NCI-H2196 treated with DMSO at 0.1 percent for 48 hours (cell line): ENCODE results near the gene SPDYE17.
A peak's percentile ranks its signal among the peaks of the same experiment; 100 is the strongest.
"Not testable (repeated sequence)": the region's sequence is repeated elsewhere in the genome, so short reads cannot be mapped to it uniquely, and the experiment has no call there.

Experiments used
- DNase-seq: peaks from one replicate; lab custom pipeline; 2025; ENCODE audit not compliant: unreplicated experiment; lab: John Stamatoyannopoulos, UW

SPDYE17 gene, protein sequence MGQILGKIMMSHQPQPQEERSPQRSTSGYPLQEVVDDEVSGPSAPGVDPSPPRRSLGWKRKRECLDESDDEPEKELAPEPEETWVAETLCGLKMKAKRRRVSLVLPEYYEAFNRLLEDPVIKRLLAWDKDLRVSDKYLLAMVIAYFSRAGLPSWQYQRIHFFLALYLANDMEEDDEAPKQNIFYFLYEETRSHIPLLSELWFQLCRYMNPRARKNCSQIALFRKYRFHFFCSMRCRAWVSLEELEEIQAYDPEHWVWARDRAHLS

DNA sequence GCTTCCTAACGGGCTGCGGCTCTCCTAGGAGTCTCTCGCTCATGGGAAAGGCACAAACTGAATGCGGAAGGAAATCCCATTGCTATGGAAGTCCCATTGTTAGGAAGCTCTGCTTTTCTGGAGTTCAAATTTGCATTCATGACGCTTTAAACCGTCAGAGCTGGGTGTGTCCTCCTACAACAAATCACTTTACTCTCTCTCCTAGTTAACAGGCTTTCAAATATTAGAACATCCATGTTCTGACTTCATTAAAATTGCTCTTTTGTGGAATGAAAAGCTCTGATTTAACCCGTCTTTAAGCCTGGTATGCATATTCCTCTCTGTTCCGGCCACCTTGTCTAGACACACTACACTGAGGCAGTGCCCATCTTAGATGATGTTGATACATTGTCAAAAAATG is at the start of gene SPDYE17:
Gene SPDYE17 (minus strand): TSS at position 101 of the 400 bp plus-strand sequence. CDS start 1,791 bp downstream, outside the sequence.
- not testable (repeated sequence) for DNase-seq

DNA sequence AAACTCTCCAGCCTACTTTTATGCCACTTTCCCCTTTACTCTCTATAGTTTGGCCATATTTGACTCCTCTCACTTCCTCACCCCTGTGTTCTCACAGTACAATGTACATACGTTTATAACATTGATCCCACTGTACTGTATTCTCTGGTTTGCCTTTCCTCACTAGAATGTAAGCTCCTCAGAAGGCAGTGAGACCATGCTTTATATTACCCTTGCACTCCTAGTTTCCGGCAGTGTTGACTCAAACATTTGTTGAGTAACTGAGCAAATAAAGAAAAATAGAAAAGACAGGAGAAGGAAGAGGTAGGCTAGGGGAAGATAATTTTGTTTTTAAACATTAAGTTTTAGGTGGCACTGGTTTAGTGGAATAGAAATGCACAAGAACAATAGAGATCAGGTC is 48.1 kb upstream of the SPDYE17 start:
- DNase-seq, result not testable (repeated sequence)

DNA sequence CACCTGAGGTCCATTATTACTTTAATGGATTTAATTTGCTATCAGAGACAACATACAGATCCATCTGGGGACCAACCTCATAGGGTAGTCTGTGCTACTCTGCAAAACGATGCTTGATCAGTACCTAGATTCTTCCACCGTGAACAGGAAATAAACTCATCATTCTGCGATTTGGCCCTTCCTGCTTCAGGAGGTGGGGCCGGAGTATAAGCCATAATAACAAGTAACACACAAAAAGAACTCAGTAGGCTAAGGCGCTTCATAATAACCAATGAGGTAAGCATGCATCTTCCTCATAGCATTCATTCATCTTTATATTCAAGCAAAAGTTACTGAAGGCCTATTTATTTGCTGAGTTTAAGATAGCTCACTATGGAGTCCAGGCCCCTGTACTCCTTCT is 47.5 kb upstream of the SPDYE17 start:
- DNase-seq, result not testable (repeated sequence)

DNA sequence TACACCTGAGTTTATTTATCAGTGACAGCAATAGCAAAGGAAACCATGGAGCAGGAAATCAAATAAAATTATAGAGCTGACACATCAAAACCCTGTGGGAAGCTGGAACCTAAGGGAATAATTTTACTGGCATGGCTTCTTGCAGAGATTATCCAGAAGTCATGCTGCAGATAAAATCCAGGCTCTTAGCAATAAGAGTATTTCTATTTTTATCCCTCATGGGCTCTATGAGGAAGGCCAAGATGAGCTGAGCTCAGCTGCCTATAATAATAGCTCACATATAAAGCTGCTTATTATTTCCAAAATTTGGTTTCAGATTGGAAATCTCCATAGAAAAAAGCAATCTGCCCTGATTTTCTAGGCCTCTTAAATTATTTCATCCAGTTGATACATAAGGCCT is 47.0 kb upstream of the SPDYE17 start:
- not testable (repeated sequence) for DNase-seq

DNA sequence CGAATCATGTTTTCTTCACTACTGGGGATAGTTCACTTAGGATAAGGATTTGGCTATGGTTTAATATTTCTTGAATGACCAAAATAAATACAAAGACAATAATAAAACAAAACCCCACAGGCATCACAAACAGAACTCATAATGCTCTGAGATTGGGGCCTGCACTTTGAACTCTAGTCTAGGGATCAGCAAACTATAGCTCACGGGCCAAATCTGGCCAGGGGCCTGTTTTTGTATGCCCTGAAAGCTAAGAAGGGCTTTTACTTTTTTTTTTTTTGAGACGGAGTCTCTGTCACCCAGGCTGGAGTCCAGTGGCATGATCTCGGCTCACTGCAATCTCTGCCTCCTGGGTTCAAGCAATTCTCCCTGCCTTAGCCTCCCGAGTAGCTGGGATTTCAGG is 44.9 kb upstream of the SPDYE17 start:
- not testable (repeated sequence) for DNase-seq

DNA sequence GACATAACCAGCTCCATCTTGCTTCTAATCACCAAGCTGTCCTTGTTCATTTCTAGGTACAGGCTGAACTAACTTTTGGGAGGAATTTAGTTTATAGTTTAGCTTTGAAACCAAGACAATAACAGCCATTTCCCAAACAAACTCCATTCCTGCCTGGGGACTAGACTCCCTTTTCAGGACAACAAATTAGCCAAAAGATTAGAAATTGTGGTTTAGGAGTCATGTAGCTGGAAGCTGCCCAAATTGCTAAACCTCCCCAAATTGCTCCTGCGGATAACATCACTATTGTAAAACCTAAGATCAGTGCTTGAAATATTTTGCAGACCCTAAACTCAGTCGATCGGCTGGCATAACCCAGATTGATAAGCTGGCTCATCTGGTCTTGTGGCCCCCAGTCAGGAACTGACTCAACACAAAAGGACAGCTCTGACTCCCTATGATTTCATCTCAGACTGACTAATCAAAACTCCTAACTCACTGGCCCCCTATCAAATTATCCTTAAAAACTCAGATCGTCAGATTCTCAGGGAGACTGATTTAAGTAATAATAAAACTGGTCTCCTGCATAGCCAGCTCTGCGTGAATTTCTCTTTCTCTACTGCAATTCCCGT is 42.7 kb upstream of the SPDYE17 start:
- DNase-seq, result not testable (repeated sequence)

DNA sequence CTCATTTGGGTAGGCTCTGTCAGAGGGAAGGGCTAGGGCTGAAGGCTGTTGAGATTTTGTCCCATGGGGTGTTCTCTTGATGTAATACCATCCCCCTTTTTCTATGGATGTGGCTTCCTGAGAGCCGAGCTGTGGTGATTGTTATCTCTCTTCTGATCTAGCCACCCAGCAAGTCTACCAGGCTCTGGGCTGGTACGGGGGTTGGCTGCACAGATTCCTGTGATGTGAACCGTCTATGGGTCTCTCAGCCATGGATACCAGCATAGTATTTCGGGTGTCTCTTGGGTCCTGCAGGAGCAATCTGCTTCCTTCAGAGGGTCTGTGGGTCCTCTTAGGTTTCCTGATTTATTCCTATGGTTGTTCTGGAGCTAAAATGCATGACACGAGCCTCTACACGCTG is 38.9 kb upstream of the SPDYE17 start:
- not testable (repeated sequence) for DNase-seq

DNA sequence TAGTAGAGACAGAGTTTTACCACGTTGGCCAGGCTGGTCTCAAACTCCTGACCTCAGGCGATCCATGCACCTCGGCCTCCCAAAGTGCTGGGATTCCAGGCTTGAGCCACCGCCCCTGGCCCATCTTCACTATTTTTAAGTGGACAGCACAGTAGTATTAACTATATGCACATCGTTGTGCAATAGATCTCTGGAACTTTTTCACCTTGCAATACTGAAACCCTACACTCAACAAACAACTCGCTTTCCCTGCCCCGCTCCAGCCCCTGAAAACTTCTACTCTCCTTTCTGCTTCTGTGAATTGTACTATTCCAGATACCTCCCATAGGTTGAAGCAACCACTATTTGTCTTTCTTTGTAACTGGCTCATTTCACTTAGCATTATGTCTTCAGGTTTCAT is 33.7 kb upstream of the SPDYE17 start:
- not testable (repeated sequence) for DNase-seq

DNA sequence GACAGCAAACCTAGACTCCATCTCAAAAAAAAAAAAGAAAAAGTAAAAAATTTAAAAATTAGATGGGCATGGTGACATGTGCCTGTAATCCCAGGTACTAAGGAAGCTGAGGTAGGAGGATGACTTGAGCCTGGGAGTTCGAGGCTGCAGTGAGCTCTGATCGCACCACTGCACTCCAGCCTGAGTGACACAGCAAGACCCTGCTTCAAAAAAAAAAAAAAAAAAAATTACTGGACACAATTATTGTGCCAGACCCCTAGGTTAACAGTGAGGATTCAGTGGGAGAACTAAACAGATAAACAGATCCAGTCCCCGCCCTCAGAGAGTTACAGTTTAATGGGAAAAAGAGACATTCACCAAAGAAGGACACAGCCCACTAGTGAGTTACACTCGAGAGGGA is 31.6 kb upstream of the SPDYE17 start:
- not testable (repeated sequence) for DNase-seq

DNA sequence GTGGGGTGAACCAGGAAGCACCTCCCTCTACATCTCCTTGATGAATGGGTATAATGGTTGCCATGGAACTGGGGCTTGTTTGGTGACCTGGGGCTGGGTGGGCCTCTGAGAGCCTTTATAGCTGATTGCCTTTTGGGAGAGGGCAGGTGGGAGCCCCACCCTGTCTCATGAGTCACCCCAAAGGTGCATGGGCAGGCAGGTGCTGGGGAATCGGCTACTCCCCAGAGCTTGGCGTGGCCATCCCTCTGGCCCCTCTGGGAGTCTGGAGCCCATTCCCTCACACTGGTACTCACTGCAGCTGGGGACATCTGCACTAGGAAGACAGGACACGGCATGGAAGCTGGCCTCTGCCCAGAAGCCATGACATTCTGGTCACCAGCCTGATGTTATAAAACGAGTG is 30.4 kb upstream of the SPDYE17 start, which contains the start of gene SPDYE18:
Gene SPDYE18 (minus strand): TSS at position 2 of the 400 bp plus-strand sequence. CDS start 2,046 bp downstream, outside the sequence.
- DNase-seq, result not testable (repeated sequence)

DNA sequence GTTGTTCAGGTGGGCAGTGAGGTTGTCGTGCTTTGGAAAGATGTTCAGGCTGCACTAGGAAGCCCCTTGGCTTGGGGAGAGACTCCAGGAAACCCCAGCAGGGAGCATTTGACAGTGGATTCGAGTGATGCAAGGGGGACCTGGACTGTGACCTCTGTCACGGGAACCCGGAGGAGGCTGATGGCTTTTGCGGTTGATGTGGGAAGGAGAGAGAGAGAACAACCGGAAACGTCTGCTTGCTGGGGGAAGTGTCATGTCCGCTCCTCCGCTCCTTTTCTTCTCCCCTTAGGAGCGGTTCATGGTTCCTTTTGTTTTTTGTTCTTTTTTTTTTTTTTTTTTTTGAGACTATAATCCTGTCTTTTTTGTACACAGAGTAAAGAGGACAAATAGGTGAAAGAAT is 5.8 kb downstream of the SPDYE17 start:
- not testable (repeated sequence) for DNase-seq

DNA sequence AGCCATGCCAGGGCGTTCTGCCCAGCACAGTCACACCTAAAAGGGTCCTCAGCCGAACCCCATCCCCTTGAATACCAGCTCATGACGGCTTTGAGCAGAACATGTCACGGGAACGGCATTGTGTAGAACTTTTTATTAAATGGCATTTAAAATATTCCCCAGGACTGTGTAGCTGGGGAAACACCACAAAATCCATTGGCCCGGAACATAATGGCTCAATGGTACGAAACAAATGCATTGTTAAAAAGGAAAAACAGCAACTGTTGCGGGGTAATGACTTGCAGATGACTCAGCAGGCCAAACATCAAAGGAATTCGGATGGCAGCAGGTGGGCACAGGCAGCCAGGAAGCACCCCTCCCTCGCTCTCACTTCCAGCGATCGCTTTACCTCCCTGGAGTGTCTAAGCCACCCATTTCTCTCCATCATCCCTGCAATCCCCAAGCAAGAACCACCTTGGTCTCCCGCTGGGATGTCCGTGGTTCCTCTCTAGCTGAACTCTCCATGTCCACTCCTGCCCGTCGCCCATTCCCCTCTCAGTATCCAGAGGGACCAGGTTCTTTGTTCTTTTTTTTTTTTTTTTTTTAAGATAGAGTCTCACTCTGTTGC is 22.0 kb downstream of the SPDYE17 start:
- not testable (repeated sequence) for DNase-seq

DNA sequence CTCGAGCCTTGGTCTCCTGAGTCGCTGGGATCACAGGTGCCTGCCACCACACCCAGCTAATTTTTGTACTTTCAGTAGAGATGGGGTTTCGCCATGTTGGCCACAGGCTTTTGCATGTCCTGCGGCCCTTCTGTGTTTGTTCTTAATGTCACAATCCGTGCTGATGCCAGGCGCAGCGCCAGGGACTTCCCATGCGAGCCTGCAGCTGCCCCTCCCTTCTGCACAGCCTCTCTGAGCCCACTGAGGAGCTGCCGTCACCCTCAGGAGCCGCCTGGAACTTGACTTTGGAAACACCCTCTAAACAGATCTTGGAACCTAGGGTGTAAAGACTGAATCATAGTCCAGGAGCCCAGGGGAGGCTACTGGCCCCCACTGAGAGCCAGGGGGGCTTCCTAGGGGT is 24.2 kb downstream of the SPDYE17 start:
- peak; percentile 31 for DNase-seq

DNA sequence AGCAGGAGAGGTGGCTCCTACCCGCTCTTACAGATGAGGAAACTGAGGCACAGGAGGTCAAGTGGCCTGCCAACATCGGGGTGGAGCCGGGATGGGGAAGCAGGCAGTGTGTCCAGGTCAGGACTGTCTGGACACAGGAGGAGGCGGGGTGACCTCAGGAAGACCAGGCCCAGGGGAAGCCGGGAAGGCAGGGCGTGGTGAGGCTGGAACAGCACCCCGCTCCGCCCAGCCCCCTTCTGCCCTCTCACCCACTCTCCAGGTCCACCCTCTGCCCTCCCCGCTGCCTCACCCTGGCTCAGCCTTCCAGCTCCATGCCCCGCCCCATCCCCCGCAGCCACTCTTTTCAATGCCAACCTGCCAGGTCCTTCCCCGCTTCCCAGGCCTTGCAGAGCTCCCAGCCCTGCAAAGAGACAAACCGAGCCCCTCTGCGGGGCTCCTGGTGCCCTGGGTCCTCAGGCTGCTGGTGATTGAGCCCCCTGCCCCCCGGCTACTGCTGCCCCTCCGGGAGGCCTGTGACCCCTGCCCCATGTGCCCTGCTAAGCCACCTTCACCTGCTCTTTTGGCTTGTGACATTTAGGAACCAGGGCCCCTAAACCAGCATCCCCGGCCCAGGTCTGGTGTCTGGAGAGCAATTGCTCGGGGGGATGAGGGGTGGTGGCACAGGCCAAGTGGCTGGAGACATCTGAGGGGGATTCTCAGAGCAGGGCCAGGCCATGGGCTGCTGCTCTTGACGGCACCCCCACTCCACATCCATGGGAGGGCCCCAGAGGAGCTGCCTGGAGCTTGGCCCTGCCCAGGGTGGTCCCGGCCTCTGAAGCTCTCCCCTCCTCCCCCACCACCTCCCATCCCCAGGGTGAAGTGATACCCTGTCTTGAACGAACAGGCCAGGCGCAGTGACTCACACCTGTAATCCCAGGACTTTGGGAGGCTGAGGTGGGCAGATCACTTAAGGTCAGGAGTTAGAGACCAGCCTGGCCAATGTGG is 25.7 kb downstream of the SPDYE17 start:
- not testable (repeated sequence) for DNase-seq

DNA sequence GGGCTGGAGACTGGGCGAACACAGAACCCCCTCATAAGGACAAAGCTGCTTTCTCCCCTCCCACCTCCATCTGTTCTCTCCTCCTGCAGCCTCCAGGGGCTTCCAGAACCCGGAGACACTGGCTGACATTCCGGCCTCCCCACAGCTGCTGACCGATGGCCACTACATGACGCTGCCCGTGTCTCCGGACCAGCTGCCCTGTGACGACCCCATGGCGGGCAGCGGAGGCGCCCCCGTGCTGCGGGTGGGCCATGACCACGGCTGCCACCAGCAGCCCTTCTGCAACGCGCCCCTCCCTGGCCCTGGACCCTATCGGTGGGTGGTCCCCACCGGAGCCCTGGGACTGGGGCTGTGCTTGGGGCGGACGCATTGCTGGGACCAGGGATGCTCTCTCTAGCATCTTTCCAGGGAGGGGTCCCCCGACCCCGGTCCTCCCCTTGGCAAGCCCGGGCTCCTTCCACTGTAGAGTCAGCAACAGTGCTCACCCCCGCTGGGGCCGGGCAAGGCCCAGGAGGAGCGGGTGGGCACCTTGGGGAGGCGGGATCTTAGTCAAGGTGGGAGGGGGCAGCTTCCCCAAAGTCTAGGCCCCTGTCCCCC is 26.6 kb downstream of the SPDYE17 start:
- not testable (repeated sequence) for DNase-seq

DNA sequence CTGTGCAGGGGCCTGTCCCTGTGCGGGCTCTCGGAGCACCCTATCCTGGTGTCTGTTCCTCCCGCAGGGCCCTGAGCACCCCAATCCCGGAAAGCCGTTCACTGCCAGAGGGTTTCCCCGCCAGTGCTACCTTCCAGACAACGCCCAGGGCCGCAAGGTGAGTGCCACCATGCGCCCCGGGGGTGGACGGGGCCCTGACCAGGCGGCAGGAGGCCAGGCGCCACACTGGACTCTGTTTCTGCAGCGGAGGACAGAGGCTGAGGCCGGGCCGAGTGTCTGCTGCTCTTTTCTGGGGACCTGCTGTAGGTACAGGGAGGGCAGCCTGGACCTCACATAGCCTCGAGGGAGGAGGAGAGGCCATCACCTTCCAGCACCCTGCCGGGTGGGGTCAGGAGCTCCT is 28.0 kb downstream of the SPDYE17 start:
- DNase-seq, result not testable (repeated sequence)

DNA sequence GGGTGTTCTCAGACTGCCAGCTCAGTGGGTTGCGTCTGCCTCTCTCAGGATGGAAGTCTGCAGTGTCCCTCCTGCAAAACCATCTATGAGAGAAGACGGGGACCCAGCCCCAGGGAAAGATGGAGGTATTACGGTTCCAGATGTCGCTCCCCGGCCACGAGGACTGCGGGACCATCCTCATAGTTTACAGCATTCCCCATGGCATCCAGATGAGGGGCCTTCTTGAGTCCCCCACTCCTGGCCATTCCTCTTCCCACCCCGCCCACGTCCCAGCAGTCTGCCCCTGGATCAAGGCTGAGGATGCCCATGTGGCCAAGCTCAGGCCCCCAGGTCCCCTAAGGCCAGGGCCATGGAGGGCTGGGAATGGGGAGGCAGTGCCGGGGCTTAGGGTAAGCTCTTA is 28.9 kb downstream of the SPDYE17 start:
- not testable (repeated sequence) for DNase-seq

DNA sequence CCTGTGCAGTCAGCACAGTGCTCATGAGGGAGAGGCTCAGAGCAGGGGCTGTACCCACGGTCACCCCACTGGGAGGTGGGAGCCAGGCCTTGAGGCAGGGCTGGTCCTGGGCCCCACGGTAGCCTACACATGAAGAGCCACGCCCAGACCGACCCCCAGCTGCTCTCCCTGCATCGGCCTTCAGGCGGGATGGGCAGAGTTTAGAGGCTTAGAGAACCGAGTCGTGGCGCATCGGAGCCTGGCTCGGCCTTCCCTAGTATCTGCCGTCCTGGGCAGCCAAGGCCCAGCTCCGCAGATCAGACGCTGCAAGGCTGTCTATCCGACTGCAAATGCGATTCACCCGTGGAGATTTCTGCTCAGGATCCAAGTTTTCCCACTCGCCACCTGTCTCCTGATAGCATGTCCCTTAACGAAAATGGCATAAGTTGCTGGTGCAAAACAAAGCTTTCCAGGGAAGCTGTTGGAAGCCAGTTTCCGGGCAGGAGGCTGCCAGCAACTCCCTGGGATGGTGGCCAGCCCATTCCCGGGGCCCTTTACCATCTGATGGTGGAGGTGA is 29.4 kb downstream of the SPDYE17 start:
- not testable (repeated sequence) for DNase-seq

DNA sequence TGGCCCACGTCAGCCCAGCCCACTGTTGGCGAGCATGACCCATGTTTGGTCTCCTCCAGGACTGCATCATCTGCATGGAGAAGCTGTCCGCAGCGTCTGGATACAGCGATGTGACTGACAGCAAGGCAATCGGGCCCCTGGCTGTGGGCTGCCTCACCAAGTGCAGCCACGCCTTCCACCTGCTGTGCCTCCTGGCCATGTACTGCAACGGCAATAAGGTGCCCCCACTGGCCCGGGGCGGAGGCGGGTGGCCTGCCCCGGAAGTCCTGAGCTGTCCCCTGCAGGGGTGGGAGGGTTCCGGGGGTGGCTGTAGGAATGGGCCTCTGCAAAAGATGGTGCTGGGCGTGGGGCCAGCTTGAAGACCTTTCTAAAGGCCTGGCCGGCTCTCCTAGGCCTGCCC is 30.1 kb downstream of the SPDYE17 start:
- DNase-seq, result not testable (repeated sequence)

DNA sequence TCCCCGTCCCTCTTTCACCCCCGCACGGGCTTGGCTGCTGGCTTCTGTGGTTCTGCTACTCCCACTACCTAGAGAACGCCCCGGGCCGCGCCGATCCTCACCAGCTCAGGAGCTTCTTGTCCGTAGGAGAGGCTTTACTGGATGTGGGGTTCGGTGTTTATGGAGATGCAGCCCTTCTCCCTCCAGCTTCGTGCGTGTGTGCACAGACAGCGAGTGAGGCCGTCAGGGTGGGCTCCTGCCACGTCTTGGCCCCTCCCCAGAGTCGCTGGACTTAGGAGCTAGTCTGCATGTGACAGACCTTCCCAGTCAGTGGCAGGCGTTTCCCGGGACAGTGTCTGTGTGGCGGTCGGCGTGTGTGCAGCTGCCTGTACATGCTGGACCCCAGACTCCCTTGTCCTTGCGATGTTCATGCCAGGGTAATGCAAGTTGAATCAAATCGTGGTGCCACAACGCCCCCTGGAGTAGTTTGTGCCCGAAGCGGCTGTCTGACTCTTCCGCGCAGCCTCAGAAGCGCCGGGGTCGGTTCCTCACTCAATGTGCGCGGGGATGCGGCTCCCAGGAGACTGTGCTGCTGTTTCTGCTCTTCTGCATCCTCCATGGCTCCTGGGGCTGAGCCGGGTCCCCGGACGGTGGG is 32.6 kb downstream of the SPDYE17 start:
- DNase-seq, result not testable (repeated sequence)
